Measurements from ENCODE around the gene TXNRD2. TPM values are rescaled to one million over a fixed set of nuclear protein-coding genes. Genes with fewer than 3 reads are reported as not detected.

Gene TXNRD2
- total RNA-seq, 1 donor from 2014 or later: 8.0 TPM

DNA sequence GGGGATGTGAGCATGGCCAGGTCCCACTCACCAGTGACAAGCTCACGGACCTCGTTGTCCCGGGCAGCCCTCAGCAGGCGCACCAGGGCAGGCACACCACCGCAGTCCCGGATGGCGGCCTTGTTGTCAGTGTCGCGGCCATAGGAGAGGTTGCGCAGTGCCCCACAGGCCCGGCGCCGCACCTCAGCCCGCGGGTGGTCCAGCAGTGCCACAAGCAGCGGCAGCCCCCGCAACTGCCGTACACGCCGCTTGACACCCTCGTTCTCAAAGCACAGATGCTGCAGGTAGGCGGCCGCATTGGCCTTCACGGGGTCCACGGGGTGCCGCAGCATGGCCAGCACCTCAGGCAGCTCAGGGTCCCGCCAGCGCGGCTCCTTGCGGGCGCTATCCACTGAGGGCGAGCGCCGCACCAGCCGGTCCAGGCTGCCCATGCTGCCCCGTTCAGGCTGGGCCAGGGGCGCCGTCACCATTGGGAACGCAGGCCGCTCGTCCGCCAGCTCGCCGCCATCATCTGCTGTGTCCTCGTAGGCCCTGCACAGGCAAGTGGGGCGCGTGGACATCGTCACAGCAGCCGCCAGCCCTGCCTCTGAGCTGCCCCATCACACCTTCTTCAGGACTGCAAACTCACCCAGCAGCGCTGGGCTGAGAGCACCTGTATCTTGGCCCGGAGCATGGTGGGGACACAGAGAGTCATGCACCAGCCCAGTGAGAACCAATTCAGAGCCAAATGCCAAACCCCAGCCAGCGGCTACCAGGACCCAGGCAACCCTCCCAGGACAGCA, 38.3 kb upstream of the TXNRD2 start:
- no peak for DNase-seq

DNA sequence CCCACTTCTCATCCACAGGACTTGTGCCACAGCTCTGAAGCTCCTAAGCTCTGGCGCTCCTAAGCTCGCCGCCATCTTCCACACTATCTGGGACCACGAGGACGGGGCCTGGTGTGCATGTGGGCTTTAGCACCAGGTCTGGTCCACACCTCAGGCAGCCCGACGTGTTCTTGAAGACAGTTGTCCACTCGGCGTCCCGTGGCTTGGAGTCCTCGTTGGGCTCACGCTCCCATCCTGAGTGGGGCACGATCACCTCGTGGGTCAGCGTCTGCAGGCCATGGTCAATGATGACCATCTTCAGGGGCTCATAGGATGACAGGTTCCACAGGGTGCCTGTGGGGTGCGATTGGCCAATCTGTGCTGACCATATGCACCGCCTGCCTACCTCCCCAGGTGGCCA, 37.1 kb upstream of the TXNRD2 start:
- no peak for DNase-seq

DNA sequence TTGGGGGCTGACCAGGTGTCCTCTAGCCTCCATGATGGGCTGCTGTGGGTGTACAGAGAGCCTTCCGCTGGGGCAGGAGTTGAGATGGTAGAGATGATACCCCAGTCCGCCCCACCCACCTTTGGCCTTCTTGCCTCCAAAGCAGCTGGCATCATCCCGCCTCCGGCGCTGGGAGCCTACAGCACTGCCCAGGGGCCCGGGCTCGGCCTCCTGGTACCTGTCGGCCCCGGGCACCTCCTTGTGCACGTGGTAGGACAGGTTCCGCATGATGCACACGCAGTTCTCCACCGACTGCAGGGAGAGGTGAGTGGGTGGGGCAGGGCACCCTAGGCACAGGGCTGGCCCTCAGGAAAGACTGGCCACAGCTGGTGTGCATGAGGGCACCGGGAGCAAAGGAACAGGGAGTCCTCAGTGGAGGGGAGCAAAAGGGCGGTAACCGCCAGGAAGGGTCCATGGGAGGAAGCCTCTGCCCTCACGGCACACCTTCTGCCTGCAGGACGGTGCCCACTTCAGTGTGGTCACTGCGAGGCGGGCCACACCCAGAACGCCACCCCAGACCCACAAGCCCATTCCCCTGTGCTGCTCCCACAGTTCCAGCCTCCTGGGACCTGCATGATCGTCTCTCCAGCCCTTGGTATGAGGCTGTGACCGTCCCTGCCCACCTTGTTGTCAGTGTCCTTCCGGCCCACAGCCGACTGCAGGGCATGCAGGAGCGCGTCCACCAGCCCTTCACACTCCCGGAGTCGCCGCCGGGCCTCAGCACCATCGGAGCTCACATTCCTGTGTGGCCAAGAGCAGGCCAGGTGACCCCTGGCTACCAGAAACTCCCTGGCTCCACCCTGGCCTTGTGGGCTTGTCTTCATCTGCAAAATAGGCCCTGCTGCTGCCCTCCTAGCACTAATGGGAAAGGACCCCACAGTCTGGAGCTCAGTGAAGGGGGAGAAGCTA, 36.0 kb upstream of the TXNRD2 start:
- no peak for DNase-seq

DNA sequence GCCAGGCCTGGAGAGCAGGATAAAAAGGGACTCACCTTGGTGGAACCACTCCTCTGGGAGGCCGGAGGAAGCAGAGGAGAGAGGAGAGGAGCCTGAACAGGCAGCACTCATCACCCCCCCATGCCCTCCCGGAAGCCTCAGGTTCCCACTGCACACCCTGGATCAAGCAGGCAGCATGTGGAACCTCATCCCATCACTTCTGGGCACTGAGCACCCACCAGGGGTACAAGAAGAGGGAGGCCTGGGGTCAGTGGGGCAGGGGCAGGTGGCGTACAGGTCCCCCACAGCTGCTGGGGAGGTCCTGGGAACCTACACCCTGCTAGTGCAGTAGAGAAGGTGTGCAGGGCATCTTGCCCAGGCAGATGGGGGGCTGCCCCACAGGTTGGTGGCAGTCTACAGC, 35.1 kb upstream of the TXNRD2 start:
- no peak for DNase-seq

DNA sequence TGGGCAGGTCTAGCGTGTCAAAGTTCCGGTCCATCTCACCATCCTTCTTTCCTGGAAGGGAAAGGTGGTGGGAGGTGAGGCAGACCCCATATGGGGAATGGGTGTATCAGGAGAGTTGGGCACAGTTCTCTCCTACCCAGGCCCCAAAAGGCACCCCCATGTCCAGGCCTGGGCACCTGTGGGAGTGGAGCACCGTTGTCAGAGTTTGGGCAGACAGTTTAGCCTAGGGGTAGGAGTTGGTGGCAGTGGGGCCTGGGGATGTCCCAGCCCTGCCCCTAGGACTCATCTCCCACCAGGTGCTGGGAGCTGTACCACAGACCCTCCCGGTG, 34.1 kb upstream of the TXNRD2 start:
- DNase-seq: no peak

DNA sequence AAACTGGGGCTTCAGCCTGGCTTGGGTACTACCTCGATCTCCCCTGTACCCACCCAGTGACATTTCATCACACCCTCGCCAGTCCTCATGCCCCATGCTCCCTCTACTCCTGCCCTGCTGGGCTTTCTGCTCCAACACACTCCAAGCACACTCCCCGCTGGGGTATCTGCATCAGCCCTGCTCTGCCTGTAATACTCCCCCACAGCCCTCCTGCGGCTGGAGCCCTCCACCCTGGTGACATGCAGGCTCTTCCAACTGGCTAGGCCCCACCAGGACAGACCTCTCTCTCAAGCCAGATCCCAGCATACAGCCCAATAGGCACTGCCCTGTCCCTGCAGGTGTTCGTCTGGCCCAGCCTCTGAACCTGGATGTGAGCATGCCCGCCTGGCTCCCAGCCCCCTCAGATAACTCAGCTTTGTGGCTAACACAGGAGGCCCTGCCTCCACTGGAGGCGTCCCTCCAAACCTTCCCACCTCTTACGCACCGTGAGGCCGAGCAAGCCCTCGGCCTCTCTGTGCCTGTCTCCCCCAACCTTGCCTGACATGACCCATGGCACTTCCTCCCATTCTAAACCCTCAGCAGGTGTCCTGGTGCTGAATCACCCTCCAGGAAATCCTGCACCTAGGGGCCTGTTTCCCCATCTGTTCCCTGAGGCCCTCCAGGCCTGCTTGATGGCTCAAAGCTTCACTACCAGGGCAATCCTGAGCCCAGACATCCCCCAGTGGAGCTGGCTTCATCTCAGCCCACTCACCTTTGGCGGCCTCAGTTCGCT, 33.5 kb upstream of the TXNRD2 start:
- DNase-seq: no peak

DNA sequence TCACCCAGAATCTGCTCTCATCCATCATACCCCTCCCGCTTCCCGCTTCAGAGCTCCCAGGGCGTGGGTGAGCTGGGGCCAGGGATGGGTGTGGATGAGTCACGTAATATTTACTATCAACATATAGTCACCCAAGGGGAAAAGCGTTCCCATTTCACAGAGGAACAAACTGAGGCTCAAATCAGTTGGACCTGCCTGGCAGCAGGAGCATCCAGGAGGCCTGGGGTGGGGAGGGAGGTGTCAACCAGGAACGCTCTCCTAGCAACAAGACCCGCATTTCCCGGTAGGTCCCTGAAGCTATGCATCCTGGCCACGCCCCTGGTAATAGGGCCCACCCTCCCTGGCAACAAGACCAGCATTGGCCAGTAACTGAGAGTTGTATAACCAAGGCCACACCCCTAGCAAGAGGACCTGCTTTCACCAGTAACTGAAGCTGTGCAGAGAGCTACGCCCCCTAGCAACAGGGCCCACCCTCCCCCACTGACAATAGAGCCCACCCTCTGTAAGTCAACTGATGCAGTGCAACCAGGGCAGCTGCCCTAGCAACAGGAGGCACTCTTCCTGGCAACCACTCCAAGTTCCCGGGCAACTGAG, 32.7 kb upstream of the TXNRD2 start:
- DNase-seq: peak; percentile 19

DNA sequence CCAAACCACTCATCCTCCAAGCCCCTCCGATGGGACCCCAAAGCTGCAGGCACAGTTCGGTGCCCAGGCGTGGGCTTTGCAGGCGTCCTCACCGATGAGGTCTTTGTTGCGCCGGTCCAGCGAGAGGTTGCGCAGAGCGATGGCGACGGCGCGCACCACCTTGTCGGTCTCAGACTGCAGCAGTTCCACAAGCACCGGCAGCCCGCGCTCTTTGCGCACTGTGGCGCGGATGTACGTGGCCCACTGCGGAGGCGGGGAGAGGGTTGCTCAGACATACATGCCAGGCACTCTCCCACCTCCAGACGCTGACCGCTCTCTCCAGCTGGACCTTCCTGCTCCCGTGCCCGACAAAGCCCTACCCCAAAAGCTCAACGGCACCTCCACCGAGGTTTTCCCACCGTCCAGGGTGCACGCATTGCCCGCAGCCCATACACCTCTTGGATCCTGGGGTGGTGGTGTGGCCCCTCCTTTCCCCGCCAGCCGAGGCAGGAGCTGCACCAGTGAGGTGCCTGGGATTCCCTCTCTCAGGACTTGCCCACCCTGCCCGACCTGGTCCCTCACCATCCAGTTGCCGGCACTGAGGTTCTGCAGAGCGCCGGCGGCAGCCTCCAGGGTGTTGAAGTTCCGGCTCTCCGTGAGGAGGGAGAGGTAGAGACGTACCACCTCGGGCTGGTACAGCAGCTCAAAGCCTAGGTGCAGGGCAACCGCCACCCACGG, 32.1 kb upstream of the TXNRD2 start:
- no peak for DNase-seq

DNA sequence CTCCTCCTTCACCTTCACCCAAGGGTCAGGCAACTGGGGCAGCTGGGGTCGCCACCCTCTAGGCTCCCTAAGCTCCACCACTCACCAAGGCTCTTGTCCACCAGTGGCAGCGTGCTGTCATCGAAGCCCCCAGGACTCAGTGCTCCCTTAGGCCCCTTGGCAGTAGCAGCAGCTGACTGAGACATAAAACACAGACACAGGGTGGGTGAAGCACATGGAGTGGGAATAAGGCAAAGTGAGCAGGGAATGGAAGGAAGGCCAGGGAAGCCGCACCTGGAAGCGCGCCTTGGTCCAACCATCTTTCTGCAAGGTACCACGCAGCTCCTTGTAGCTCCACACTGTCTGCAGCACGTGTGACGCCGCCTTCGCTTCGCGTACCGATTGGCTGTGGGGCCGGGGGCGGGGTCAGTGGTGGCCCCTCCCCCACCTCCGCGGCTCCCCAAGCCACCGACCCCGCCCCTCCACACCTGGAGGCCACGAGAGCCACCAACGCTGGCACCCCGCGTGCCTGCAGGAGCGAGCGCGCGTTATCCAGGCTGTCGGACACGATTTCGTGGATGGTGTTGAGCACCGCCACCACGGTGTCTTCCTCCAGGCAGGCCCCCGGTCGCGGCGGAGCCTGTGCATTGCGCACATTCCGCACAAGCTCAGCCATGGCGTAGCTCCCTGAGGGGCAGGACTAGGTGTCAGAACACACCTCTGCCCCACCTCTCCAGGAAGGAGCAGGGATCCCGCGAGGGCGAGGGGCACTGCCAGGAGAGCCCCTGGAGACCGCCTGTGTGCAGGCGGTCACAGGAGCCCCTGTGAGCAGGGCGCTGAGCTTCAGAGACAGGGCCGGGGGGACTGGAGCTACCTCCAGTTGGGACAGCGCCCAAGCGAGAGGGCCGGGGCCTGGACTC, 31.3 kb upstream of the TXNRD2 start:
- DNase-seq: no peak

DNA sequence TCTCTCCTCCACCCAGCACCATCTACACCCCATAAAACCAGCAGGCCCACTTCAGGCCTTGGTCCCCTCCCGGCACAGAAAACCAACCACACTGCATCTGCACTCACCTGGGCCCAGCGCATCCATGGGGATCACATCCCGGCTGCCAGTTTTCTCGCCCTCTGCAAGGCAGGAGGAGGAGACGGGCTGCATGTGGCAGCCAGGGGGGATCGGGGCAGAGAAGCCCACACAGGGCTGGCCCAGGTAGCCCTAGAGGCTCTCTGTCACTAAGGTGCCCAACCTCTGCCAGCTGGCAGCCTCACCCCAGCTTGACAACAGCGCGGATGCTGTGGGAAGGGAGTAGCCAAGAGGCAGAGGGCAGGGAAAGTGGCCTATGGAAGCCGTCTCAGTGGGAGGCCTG, 30.6 kb upstream of the TXNRD2 start:
- no peak for DNase-seq

DNA sequence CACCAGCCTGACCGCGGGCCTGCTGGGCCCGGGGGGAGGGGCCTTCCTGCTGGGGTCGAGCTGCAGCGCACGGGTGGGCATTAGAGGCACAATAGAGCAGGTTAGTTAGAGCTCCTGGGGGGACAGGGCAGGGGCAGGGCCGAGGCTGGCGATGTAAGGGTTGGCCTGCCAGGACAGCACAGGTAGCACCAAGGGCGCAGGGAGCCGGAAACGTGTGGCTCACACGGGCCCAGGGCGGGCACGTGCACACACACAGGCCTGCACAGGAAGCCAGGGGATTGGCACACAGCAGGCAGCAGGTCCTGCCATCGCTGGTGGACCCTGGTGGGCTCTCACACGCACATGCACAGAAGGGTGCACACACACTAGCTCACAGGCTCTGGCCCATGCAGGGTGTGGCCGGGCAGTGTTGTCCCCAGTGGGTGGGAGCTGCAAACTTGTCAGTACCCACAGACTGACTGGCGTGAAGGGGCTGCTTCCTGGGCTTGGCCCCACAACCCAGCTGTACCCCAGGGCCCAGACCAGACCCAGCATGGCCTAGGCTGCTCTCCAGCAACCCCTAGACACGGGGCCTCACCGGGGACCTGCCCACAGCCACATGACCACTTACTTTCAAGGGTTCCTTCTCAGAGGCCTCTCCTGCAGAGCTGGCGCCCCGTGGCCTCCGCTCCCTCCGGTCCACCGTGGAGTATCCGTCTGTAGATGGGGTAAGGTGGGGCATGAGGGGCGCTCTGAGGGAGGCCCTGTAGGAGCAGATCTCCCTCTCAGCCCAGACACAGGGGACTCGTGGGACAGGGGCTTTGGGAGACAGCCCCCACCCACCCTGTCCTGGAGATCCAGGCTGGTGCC, 29.9 kb upstream of the TXNRD2 start:
- DNase-seq: no peak

DNA sequence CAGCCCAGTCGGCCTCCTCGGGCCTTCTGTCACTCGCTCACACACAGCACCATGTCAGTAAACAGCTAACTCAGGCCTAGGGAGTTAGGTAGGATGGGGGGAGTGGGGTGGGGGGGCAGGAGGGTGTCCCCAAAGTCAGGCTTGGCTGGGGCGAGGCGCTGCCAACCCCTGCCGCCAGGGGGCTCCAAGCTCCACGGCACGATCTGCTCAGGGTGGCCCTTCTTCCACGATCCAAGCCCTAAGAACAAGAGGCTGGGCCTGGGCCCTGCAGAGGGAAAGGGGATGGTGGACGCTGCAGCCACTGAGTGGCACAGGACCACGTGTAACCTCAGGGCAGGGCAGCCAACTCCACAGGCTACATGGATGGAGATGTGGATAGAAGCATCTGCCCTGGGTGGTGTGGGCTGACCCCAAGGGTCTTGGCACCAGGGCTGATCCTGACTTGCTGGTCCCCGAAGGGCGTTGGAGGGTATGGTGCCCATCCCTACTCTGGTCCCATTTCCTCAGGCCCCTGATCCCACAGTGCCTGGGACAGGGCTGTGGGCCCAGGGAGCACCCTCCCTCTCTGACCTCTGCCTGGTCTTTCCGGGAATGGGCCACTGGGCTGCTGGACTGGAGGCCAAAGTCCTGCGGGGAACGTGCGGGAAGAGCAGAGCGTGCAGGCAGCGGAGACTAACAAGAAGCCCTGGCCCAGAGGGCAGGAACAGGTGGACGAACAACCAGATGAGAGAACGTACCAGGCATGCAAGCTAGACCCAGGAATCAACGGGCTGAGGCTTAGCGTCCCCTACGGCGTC, 29.1 kb upstream of the TXNRD2 start:
- DNase-seq: peak; percentile 50

DNA sequence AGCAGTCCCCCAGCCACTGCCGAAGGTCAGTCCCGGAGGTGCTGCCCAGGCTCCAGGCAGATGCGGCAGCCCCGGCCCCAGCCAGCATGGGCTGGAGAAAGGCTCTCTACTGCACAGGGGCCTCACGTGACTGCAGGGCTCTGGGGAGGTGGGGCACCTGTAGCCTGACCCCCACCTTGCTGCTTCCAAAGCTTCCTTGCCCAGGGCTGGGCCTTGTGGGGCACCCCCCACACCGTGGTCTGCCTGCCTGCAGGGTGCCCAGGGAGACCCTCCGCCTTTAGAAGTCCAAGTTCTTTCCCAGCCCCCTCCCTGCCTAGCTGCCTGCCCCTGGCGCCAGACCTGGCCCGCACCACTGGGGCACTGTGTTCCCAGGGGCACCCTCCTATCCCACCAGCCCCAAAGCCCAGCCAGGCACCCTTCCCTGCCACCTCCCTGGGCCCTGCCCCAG, 28.4 kb upstream of the TXNRD2 start:
- DNase-seq: no peak

DNA sequence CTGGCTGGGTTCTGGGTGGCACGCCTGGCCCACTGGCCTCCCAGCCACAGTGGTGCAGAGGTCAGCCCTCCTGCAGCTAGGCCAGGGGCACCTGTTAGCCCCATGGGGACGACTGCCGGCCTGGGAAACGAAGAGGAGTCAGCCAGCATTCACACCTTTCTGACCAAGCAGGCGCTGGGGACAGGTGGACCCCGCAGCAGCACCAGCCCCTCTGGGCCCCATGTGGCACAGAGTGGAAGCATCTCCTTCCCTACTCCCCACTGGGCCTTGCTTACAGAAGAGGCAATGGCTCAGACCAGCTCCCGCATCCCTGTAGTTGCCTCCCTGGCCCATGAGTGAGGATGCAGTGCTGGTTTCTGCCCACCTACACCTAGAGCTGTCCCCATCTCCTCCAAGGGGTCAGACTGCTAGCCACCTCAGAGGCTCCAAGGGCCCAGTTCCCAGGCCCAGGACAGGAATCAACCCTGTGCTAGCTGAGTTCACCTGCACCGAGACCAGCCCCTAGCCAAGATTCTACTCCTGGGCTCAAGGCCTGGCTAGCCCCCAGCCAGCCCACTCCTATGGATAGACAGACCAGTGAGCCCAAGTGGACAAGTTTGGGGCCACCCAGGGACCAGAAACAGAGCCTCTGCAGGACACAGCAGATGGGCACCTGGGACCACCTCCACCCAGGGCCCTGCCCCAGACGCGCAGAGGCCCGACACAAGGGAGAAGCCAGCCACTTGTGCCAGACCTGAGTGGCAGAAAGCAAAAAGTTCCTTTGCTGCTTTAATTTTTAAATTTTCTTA, 27.7 kb upstream of the TXNRD2 start:
- DNase-seq: no peak

DNA sequence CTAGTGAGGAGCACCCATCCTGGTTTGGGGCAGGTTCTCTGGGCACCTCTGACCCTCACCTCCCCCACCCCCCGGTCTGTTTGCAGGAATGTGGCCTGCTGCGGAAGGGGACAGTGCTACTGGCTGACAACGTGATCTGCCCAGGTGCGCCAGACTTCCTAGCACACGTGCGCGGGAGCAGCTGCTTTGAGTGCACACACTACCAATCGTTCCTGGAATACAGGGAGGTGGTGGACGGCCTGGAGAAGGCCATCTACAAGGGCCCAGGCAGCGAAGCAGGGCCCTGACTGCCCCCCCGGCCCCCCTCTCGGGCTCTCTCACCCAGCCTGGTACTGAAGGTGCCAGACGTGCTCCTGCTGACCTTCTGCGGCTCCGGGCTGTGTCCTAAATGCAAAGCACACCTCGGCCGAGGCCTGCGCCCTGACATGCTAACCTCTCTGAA, 26.9 kb upstream of the TXNRD2 start:
- DNase-seq: no peak

DNA sequence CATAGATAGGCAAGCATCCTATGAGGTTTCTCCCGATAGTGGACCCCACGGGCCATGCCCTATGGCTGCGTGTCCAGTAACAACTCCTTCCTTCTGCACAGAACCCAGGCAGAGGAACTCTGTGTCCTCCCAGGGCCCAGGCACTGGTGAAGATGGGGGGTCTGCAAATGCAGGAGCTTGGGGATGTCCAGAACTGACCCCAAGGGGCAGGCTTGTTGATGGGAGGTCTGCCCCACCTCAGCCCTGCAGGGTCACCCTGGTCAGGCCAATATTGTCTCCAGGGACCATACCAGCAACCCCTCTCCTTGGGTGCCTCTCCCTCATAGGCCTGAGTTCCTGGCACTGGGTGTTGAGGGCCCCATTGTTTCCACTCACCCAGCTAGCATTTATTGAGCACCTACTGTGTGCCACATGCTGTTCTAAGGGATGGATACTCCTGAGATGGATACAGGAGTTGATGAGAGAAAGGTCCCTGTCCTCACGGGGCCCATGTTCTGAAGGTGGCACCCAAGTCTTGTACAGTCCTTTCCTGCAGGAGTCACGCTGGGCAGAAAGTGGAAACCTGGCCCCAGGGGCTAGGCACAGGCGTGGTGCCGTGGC, 26.3 kb upstream of the TXNRD2 start:
- no peak for DNase-seq
